ENCODE results near the gene CLASRP. TPM values are rescaled to one million over a fixed set of nuclear protein-coding genes. Genes with fewer than 3 reads are reported as not detected.

Gene CLASRP
- total and polyA plus RNA-seq, 9 of the 15 experiments (the other 6 are each of a cell fraction or from before 2014, with no cell fraction given) = 0.94 to 86.3 (median 44.0) TPM

DNA sequence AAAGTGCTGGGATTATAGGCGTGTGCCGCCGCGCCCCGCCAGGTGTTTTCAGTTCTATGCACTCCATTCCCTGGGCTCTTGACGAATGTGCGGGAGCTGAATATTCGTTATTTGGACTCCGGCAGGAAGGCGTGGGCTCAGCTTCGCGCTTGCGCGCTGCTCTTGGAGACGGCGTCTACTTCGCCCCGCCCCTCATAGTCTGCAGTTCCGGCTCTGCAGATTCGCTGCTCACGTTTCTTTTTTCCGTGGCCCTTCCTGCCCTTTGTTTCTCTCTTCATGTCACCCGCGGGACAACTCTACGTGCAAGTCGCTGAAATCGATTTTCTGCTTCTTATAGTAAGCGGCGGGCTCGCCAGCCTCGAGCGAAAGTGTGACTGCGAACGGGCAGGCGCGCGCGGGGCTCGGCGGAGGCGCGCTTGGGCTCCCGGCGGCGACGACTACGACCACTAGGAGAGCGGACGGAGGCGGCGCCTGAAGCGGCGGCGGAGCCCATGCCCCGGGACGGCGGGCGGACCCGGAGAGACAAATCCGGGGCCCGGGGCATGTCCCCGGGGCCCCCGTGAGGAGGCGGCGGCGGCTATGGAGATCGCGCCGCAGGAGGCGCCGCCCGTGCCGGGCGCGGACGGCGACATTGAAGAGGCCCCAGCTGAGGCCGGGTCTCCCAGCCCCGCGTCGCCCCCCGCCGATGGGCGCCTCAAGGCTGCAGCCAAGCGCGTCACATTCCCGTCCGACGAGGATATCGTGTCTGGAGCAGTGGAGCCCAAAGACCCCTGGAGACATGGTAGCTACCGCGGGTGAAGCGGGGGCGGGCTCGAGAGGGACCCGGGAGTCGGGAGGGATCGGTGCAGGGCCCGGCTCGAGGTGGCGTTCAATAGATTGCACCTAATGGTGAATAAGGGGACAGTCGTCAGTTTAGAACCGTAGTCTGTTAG, 54.2 kb downstream of the CLASRP start, which contains the start of gene PPP1R37 (continued):
- TF ChIP-seq ILK (tag; IDR thresholded peaks at IDR 0.05; ENCODE audit: borderline replicate concordance, low read depth) (no peak), SRSF9 (IDR thresholded peaks at IDR 0.05; ENCODE audit: borderline replicate concordance, low read depth, low read length) (no peak), TBL1XR1 (IDR thresholded peaks at IDR 0.05; ENCODE audit: low read length in 2 of 2) (no peak), POLR2H (tag; IDR thresholded peaks at IDR 0.05; ENCODE audit: low read depth) (no peak), SP2 (IDR thresholded peaks at IDR 0.05; ENCODE audit: extremely low read depth, low read depth, low read length, poor library complexity, severe bottlenecking) (no peak), ZNF75A (CRISPR knock-in tag; IDR thresholded peaks at IDR 0.05) (no peak), HDAC3 (IDR thresholded peaks at IDR 0.05; ENCODE audit: borderline replicate concordance, partially characterized antibody) (no peak), ZNF766 (CRISPR knock-in tag; conservative IDR thresholded peaks at IDR 0.05) (peak; percentile 70; the same call in 1 of the 2 replicates), FIP1L1 (IDR thresholded peaks at IDR 0.05; ENCODE audit: low read depth, low read length, poor library complexity, severe bottlenecking) (peak; percentile 41), ELF2 (CRISPR knock-in tag; IDR thresholded peaks at IDR 0.05) (peak; percentile 81), SMAD1 (IDR thresholded peaks at IDR 0.05; ENCODE audit: low read depth, low read length, partially characterized antibody) (no peak), NFYB (IDR thresholded peaks at IDR 0.05; ENCODE audit: extremely low read depth, insufficient read length) (no peak), SNRNP70 (optimal IDR thresholded peaks at IDR 0.05; ENCODE audit: low read depth, low read length) (no peak), POLR3G (IDR thresholded peaks at IDR 0.05; ENCODE audit: extremely low read depth, insufficient read length, insufficient replicate concordance) (no peak), MBD2 (IDR thresholded peaks at IDR 0.05; ENCODE audit: borderline replicate concordance, low read depth) (no peak), ZNF347 (CRISPR knock-in tag; IDR thresholded peaks at IDR 0.05; ENCODE audit: low read depth) (no peak), YBX1 (IDR thresholded peaks at IDR 0.05) (no peak), ZNF695 (CRISPR knock-in tag; IDR thresholded peaks at IDR 0.05) (no peak), YY1 (IDR thresholded peaks at IDR 0.05; ENCODE audit: borderline replicate concordance in 1 of 3, control insufficient read depth in 1 of 3, extremely low read depth in 1 of 3, insufficient read depth in 3 of 3, insufficient read length in 1 of 3, insufficient replicate concordance in 2 of 3, low read depth in 1 of 3, low read length in 2 of 3) (peak in 1 of 3 experiments; percentile 43), MEF2A (IDR thresholded peaks at IDR 0.05; ENCODE audit: control insufficient read depth, low read depth, low read length) (no peak)
- TF ChIP-seq, protein P1, sequence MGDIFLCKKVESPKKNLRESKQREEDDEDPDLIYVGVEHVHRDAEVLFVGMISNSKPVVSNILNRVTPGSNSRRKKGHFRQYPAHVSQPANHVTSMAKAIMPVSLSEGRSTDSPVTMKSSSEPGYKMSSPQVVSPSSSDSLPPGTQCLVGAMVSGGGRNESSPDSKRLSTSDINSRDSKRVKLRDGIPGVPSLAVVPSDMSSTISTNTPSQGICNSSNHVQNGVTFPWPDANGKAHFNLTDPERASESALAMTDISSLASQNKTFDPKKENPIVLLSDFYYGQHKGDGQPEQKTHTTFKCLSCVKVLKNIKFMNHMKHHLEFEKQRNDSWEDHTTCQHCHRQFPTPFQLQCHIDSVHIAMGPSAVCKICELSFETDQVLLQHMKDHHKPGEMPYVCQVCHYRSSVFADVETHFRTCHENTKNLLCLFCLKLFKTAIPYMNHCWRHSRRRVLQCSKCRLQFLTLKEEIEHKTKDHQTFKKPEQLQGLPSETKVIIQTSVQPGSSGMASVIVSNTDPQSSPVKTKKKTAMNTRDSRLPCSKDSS (IDR thresholded peaks at IDR 0.05; ENCODE audit: low read depth, partially characterized antibody) = no peak
- TF ChIP-seq, protein P2, sequence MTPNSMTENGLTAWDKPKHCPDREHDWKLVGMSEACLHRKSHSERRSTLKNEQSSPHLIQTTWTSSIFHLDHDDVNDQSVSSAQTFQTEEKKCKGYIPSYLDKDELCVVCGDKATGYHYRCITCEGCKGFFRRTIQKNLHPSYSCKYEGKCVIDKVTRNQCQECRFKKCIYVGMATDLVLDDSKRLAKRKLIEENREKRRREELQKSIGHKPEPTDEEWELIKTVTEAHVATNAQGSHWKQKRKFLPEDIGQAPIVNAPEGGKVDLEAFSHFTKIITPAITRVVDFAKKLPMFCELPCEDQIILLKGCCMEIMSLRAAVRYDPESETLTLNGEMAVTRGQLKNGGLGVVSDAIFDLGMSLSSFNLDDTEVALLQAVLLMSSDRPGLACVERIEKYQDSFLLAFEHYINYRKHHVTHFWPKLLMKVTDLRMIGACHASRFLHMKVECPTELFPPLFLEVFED (CRISPR knock-in tag; conservative IDR thresholded peaks at IDR 0.05) = no peak
- TF ChIP-seq, protein P3, sequence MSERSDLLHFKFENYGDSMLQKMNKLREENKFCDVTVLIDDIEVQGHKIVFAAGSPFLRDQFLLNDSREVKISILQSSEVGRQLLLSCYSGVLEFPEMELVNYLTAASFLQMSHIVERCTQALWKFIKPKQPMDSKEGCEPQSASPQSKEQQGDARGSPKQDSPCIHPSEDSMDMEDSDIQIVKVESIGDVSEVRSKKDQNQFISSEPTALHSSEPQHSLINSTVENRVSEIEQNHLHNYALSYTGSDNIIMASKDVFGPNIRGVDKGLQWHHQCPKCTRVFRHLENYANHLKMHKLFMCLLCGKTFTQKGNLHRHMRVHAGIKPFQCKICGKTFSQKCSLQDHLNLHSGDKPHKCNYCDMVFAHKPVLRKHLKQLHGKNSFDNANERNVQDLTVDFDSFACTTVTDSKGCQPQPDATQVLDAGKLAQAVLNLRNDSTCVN (CRISPR knock-in tag; IDR thresholded peaks at IDR 0.05) = no peak
